Raji (cell line): Measurements from ENCODE around the gene QSOX2.

Experiments used
- POLR2A ChIP-seq: IDR thresholded peaks from 2 replicates; pipeline ENCODE4 v1.6.1; 2011; ENCODE audit warnings: low read depth, low read length, control low read depth; ENCODE audit not compliant: insufficient read depth

Gene QSOX2

DNA sequence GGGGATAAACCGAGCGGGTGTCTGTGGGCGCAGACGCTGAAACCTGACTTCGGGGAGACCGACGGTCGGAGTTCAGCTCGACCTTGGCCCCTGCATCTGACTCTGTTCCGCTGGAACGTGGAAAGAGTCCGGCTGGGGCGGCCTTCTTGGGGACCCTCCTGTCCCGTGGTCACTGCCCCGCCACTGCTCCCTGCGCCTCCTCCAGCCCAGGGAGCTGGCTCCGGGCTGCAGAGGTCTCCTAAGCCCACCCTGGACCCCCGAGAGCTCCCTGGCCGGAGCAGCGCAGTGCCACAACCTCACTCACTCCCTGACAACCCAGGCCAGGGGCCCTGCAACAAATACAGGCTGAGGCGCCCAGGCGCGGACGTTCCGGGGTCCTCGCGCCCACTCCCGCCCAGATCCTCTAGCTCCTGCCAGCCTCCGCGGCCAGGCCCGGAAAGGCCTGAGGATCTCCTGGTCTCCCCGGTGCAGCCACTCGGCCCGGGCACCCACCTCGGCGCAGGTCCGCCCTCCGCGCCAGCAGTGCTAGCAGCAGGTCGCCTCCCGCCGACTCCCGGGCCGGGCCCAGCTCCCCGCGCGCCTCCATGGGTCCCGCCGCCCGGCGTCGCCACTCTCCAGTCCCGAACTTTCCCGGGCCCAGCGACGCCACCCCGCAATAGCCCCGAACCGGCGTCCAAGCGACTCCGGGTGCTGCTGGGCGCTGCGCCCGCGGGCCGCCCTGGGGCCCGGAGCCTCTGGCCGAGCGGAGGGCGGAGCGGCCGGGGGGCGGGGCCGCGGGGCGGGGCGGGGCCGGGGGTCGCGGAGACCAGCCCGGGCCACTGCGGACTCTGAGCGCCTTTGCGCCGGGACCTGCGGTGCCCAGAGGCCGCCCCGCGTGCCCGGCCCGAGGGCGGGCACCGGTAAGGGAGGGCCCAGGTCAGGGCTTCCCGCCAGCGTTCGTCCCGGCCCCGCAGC is 42.9 kb downstream of the QSOX2 start:
- TF ChIP-seq POLR2A: no peak

- TF ChIP-seq POLR2A: no peak
These were observed 43.8 kb downstream of the QSOX2 start for GRCh38 chr9:136201609-136202453.

- TF ChIP-seq POLR2A: no peak
These were observed 44.4 kb downstream of the QSOX2 start for GRCh38 chr9:136201174-136201573.

GRCh38 chr9:136200424-136200823 is 45.2 kb downstream of the QSOX2 start:
- TF ChIP-seq POLR2A: no peak

DNA sequence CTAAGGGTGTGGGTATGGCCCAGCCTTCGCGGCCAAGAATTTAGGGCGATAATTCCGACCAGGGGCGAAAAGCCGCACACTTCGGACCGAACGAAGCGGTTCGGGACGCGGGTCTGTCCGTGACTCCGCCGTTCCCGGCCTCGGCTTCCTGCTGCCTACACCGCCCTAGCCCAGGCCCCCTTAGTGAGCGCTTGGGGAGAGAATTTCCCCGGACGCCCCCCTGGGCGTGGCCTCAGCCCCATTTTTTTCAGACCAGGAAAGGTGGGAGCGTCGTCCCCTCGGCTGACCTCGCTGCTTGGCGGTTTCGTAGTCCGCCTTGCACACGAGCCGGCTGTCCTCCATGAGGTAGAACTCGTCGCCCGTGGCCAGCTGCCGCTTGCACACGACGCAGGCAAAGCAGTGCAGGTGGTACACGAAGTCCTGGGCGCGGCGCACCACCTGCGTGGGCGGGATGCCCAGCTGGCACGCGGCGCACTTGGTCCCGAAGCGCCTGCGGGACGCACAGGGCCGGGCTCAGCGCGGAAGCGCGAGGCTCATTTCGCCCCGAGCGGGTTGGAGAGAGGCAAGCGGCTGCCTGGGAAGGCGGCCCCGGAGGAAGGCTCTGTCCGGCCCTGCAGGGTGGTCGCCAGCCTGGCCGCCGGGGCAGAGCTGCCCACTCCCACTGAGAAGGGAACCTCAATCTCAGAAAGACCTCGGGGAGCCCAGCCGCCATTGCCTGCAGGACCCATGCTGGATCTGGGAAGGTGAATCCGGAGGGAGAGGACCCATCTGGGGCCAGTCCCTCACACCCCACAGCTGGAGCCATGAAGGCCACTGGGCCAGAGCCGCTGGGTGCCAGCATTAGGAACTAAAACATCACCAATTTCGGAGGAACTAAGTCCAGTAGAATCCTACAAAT is 46.0 kb downstream of the QSOX2 start:
- TF ChIP-seq POLR2A: no peak

- no peak for TF ChIP-seq POLR2A
These were observed 47.0 kb downstream of the QSOX2 start for GRCh38 chr9:136198605-136199083.

DNA sequence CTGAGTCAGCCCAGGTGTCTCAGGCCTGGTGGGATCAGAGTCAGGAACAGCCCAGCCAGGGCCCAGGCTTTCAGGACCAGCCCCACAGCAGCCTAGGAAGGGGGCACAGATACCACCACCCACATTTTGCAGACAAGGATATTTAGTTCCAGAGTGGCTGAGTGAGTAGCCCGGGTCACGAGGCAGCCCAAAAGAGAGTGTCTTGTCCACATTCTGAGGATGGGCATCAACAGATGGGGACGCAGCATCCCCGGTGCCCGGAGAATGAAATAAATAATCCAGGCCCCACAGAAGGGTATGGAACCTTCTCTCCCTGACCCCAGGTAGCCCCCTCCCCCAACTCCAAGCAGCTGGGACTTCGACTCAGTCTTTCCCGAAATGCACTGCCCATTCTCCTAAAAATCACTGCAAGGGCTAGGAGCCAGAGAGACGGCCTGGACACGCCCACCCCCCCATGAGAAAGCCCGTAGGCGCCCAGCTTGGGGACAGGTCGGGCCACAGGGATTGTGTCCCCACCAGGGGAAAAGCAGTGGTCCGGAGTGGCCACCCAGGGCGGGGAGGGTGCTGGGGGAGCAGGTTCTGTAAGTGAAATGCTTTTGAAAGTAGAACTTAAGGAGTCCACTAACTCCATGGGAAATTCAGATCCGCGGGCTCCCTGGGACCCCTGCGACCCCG is 47.5 kb downstream of the QSOX2 start:
- no peak for TF ChIP-seq POLR2A

DNA sequence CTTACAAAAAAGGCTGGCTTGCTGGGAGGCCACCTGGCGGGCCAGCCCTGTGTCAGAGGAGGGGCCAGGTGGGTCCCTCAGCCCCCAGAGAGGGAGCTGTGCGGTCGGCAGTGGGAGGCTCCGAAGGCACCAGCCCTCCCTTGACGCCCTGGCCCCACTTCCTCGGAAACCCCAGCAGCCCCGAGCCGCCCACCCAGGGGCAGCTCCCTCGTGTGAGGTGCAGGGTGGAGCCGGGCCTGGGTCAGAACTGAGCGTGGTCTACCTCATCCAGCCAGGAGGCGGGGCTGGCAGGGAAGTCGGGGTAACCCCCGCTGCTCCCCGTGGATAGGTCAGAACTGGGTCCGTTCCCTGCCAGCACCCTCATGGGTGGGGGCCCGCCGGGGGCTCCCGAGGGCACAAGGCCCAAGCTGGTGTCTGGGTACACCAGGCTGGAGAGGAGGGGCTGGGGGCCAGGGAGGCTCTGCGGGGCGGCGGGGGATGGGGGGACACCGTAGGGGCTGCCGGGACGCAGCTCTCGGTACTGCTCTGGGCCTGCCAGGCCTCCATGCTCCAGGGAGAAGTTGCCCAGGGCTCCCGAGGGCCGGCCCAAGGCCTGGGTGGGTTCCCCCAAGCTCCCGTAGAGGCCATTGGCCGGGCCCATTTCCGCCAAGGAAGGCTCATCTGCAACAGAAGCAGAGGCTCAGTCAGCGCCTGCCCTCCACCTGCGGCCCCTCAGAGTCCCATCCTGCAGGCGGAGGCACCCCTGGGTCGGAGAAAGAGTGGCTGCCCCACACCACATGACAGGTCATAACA is 48.3 kb downstream of the QSOX2 start:
- no peak for TF ChIP-seq POLR2A

DNA sequence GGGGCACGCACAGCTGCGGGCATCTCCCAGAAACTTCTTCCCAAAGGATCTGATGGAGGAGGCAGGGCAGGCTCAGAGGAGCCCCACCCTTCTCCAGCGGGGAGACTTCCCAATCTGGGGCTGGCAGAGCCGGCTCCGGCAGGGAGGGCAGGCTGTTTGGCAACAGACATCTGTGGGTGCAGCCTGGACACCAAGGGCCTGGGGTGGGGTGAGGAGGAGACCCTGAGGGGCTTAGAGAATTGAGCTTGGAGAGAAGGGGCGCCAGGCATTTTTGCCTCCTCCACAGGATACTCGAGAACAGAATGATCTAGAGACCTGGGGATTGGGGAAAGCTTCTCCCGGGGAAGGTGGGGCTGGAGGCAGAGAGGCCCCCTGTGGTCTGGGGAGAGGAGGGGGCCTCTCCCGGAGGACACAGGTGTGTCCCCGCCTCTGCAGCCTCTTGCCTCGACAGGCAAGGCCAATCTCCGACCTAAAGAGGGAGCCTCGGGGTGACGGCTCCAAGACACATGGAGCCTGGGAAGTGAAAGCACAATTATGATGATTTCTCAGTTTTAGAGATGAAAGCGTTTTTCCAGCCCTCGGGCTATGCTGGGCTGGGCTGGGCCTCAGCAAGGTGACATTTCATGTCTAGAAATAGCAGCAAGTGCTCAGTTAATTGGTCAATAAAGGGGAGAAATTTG is 49.1 kb downstream of the QSOX2 start:
- TF ChIP-seq POLR2A: no peak

- TF ChIP-seq POLR2A: no peak
These were observed 51.1 kb downstream of the QSOX2 start for GRCh38 chr9:136194540-136194939.

DNA sequence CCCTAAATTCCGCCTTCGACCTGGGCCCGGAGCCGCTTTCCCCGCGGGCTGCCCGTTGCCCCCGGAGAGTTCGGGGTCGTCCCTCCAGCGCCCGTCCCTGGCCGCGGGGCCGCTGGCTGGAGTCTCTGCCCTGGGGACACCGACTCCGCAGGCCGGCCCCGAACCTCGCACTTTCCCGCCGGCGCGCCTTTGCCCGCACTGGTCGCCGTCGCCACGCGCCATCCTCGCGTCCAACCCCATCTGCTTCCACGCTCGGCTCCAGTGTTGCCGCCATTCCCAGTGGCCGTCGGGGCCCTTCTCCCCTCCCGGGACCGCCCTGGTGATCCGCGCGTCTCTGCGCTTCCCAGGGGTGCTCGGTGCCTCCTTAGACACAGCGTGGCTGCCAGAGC is 51.7 kb downstream of the QSOX2 start:
- no peak for TF ChIP-seq POLR2A

DNA sequence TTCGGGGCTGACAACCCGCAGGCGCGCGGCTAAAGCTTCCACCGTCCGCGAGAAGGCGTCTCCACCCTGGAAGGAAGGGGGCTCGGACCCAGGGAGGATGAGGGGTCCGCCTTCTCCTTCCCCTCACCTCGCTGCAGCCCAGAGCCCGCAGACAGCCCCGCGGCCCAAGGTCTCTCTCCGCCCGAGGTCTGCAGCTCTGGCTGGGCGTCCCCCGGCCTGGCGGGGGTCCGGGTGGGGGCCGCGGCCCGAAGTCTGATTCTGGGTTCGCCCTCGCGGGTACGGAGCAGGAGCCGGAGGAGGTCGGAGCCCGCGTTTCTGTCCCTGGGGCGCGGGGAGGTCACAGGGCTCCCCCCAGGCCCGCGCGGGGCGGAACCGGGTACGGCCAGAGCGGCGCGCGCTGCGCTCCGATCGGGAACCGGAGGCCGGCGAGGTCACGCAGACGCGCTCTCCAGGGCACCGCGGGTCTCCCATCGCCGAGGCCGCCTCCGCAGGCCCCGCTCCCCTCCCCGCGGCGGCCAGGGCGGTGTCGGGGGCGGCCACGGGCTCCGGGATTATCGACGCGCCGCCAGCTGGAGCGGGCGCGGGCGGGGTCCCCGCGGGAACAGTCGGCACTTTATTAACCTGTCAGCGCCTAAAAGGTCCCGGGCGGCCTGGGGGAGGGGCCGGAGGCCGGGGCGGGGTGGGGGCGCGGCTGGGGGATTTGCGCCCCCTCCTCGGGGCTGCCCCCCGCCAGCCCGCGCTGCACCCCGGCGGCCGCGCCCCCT is 52.3 kb downstream of the QSOX2 start:
- TF ChIP-seq POLR2A: no peak

GRCh38 chr9:136192289-136193126 is 53.1 kb downstream of the QSOX2 start:
- TF ChIP-seq POLR2A: no peak
